Mucosa of rectum (tissue), 2 donors: ENCODE results near the gene SIMC1.

ENCODE experiments used
- H3K27ac ChIP-seq, 2 donors: one replicate each; pipeline ENCODE4 v1.7.0; 2013; ENCODE audit warnings: inconsistent platforms in 2 of 2, low read depth in 2 of 2, low read length in 2 of 2
- H3K27me3 ChIP-seq, 2 donors: one replicate each; pipeline ENCODE4 v1.7.0; 2013; ENCODE audit warnings: low read length in 2 of 2; ENCODE audit not compliant: control insufficient read depth in 2 of 2, insufficient read depth in 2 of 2
- H3K36me3 ChIP-seq, 2 donors: one replicate each; pipeline ENCODE4 v1.7.0; 2013; ENCODE audit warnings: low read length in 2 of 2; ENCODE audit not compliant: control insufficient read depth in 2 of 2, insufficient read depth in 2 of 2
- H3K4me1 ChIP-seq, 2 donors: one replicate each; pipeline ENCODE4 v1.7.0; 2013; ENCODE audit warnings: low read length in 2 of 2, mild to moderate bottlenecking in 1 of 2; ENCODE audit not compliant: control insufficient read depth in 2 of 2, insufficient read depth in 2 of 2
- H3K4me3 ChIP-seq, 2 donors: one replicate each; pipeline ENCODE4 v1.7.0; 2013; ENCODE audit warnings: low read length in 2 of 2
- H3K9ac ChIP-seq, 2 donors: one replicate each; pipeline ENCODE4 v1.7.0; 2013; ENCODE audit warnings: low read length in 2 of 2, low read depth in 1 of 2, mild to moderate bottlenecking in 1 of 2
- H3K9me3 ChIP-seq, 2 donors: one replicate each; pipeline ENCODE4 v1.7.0; 2013; ENCODE audit warnings: low read length in 2 of 2; ENCODE audit not compliant: control insufficient read depth in 2 of 2
- donor health status: healthy.
- donor health status: Normal muscosa, but diverticular disease.

SIMC1 gene

DNA sequence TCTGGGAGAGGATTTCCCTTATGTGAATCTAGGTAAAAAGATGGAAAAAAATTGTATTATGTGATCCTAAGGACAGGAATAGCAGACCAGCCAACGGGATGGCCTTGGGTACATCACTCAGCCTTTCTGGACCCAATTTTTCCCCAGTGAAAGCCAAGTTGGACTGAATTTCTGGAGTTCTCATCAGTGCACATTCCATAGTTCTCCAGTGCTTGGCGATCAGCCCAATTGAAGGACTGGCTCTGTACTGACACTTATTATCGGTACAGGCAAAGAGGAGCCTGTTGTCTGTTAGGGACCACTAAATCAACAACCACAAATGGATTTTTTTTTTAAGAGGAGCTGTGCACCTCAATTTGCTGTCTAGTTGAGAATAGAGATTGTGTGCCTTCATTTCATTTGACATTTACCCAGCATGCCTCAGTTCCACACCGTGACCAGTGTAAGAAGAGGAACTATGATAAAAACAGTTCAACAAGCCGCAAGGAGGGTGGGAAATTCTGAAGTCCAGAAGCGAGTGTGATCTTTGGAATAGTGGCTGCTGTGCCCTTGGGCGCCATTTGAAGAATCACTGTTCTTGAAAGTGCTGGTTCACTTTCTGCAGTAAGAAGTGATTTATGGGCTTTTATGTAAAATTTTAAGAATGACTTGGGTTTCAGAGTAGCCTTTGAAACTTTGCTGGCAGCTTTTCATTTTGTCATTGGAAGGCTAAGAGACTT lies 135.0 kb downstream of the SIMC1 start:
- no peak overlapping the region for H3K4me3 ChIP-seq
- no peaks in the 10 kb centered on the region for H3K9me3 ChIP-seq
- no peaks in the 10 kb centered on the region for H3K4me1 ChIP-seq
- H3K9ac ChIP-seq: no peak overlapping the region
- H3K27me3 ChIP-seq: no peaks in the 10 kb centered on the region
- H3K36me3 ChIP-seq: no peaks in the 10 kb centered on the region
- H3K27ac ChIP-seq: no peak overlapping the region

DNA sequence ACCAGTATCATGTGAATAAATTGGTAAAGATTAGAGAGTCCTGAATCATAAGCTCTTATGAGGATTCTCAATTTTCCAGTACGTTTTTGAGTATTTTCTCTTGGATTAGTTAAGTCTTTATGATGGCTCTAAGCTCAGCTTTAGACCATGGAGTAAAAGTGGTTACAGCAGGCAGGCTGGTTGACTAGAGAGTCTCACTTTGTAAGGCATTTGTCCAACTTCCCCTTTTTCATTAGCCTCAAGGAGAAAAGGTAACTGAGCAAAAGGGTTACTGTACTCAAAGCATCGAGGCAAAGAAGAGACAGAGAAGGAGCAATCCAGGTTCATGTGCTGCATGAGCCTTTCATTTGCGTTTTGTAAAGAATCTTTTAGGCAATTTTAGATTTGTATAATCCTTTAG lies 141.7 kb downstream of the SIMC1 start:
- Histone ChIP-seq H3K27me3 (no peaks in the 10 kb centered on the region), H3K27ac (no peak overlapping the region), H3K36me3 (peaks cover 22 to 30% of the 10 kb centered on the region in 2 donors), H3K4me1 (no peaks in the 10 kb centered on the region), H3K9me3 (no peaks in the 10 kb centered on the region), H3K9ac (no peak overlapping the region), H3K4me3 (no peak overlapping the region)

DNA sequence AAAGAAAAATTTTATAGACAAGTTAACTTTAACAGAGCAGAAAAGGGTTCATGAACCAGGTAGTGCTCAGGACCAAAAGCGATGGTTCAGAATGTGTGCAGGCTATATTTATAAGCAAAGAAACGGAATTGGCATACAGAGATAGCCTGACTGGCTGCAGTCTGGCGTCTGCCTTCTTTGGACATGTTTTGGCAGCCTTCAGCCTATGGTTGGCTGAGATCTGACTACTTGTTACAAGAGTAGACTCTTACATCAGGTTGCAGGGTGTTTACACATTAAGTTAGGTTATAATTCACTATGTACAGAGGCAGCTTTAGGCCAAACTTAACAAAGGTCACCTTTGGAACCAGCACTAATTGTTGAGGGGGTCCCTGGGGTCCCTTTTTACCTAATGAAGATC lies 143.2 kb downstream of the SIMC1 start:
- Histone ChIP-seq H3K27me3 (no peaks in the 10 kb centered on the region), H3K27ac (no peak overlapping the region), H3K36me3 (peaks cover 25 to 33% of the 10 kb centered on the region in 2 donors), H3K9me3 (no peaks in the 10 kb centered on the region), H3K9ac (no peak overlapping the region), H3K4me1 (peaks cover 0 to under 1% of the 10 kb centered on the region in 2 donors), H3K4me3 (no peak overlapping the region)

DNA sequence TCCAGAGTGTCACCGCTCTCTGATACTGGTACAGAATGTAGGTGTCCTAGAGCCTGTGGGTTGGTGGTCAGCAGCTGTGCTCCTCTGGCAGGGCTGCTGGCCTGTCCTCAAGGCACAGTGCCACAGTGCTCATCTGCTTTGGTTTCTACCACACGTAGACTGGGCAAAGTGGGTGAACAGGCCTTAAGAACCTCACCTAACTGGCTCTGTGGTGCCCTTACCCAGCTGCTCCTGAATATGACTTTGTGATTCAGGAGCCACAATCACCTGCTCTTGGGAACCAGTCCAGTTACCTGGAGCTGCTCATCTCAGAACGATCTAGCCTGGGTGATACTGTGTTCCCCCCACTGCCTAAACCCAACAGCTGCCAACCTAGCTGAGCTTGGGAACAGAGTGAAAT lies 143.8 kb downstream of the SIMC1 start:
- no peak overlapping the region for H3K9ac ChIP-seq
- no peak overlapping the region for H3K27ac ChIP-seq
- H3K27me3 ChIP-seq: no peaks in the 10 kb centered on the region
- peaks cover 25 to 33% of the 10 kb centered on the region in 2 donors for H3K36me3 ChIP-seq
- peaks cover 0 to 6% of the 10 kb centered on the region in 2 donors for H3K4me1 ChIP-seq
- H3K4me3 ChIP-seq: no peak overlapping the region
- no peaks in the 10 kb centered on the region for H3K9me3 ChIP-seq

DNA sequence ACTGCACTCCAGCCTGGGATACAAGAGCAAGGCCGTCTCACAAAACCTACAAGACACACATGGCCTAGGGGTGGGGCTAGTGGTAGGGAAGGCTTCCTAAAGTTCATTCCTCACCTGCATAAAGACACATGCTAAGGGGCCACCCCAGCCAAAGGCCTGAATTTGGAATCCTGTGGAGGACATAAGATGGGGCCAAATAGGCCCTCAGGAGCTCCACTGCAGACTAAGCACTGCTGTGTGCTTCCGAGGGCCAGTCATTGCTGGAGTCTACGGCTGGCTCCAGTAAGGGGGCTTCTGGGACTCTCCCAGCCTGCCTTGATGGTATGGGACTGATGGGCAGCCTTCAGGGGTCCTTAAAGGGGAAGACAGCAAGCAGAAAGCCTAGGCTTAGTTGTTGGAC lies 144.5 kb downstream of the SIMC1 start:
- H3K4me1 ChIP-seq: peaks cover 4 to 10% of the 10 kb centered on the region in 2 donors
- peaks cover 25 to 33% of the 10 kb centered on the region in 2 donors for H3K36me3 ChIP-seq
- no peak overlapping the region for H3K4me3 ChIP-seq
- no peak overlapping the region for H3K9ac ChIP-seq
- no peaks in the 10 kb centered on the region for H3K9me3 ChIP-seq
- H3K27ac ChIP-seq: no peak overlapping the region
- H3K27me3 ChIP-seq: no peaks in the 10 kb centered on the region

DNA sequence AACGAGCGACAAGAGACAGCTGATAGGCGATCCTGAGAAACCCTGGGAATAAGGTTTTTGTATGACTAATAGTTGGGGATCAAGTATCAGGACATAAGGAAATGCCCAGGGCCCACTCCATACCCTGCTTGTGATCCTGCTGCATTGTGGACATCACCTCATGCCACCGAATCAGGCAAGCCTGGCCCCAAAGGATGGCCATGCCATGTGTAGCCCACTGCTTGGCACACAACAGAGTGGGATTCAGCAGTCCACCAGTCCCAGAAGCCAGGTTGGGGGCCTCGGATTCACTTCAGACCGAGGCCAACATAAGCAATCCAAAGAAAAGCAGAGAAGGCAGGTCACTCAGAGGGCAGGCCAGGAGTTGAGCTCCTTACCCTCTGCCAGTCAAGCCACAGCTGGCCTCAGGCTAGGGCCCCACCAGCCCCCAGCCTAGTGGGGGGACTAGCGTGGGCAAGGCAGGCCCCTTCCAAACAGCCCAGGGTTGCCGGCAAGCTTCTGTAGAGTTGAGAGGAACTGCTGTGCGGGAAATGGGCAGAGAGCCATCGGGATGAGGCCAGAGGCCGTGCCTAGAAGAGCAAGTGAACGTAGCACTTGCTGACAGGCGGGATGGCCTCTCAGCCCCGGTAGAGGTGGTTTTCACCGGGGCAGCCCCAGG lies 145.2 kb downstream of the SIMC1 start:
- H3K36me3 ChIP-seq: peaks cover 25 to 33% of the 10 kb centered on the region in 2 donors
- no peak overlapping the region for H3K9ac ChIP-seq
- no peaks in the 10 kb centered on the region for H3K9me3 ChIP-seq
- no peaks in the 10 kb centered on the region for H3K27me3 ChIP-seq
- H3K4me1 ChIP-seq: peaks cover 10 to 16% of the 10 kb centered on the region in 2 donors
- no peak overlapping the region for H3K27ac ChIP-seq
- H3K4me3 ChIP-seq: no peak overlapping the region

DNA sequence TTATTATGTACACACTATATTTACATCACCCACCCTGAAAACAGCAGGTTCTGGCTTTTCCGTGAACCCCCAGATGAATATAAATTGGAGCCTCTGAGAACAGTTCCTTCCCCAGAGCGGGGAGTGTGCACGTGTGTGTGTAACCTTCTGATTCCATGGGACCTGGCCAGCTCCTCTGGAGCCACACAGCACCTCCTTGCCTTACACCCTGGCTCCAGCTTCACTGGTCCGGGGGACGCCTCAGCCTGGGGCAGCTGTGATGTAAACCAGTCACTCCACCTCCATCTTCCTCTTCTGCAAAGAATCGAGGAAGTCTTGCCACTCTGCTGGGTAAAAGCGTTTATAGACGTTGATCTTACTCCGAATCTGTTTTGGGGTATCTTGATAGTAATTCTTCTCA lies 145.7 kb downstream of the SIMC1 start:
- Histone ChIP-seq H3K27me3 (no peaks in the 10 kb centered on the region), H3K4me3 (no peak overlapping the region), H3K36me3 (peaks cover 25 to 33% of the 10 kb centered on the region in 2 donors), H3K9me3 (no peaks in the 10 kb centered on the region), H3K27ac (no peak overlapping the region), H3K9ac (no peak overlapping the region), H3K4me1 (peaks cover 10 to 16% of the 10 kb centered on the region in 2 donors)

DNA sequence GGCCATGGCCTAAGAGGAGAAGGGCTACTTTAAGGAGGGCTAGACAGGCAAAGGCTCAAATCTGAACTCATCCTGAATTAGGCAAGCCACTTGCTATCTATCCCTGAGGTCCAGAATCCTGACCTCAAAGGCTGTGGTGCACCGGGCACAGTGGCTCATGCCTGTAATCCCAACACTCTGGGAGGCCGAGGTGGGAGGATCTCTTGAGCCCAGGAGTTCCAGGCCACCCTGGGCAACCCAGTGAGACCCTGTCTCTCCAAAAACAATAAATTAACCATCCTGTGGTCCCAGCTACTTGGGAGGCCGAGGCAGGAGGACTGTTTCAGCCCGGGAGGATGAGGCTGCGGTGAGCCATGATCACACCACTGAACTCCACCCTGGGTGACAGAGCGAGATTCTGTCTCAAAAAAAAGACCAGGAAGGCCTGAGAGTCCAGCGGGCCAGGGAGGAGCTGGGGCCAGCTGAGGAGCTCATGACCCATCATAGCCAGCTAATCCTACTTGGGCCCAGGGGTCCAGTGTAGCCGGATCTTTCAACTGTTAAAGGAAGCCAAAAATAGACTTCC lies 146.2 kb downstream of the SIMC1 start:
- no peak overlapping the region for H3K9ac ChIP-seq
- peaks cover 10 to 19% of the 10 kb centered on the region in 2 donors for H3K4me1 ChIP-seq
- H3K27me3 ChIP-seq: no peaks in the 10 kb centered on the region
- H3K36me3 ChIP-seq: peaks cover 25 to 33% of the 10 kb centered on the region in 2 donors
- H3K27ac ChIP-seq: no peak overlapping the region
- no peaks in the 10 kb centered on the region for H3K9me3 ChIP-seq
- H3K4me3 ChIP-seq: no peak overlapping the region

DNA sequence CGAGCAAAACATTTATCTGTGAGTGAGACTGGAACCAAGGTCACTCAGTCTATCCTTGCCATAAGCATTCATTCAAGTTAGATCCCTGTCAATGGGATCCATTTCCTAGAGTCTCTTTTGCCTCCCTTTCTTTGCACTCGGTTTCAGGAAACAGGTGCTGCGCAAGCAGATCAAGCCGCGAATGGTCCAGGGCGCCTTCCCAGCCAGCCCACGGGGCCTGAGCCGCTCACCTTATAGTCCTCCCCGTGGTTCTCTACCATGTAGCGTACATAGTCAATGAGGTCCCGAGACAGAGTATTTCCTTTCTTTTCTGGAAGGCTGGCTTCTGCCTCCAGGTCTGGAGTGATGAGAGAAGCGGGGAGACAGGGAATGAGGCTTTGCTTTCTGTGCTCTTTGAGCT lies 146.8 kb downstream of the SIMC1 start:
- H3K9me3 ChIP-seq: no peaks in the 10 kb centered on the region
- no peak overlapping the region for H3K4me3 ChIP-seq
- H3K27ac ChIP-seq: no peak overlapping the region
- peaks cover 25 to 33% of the 10 kb centered on the region in 2 donors for H3K36me3 ChIP-seq
- H3K4me1 ChIP-seq: peaks cover 14 to 22% of the 10 kb centered on the region in 2 donors
- no peaks in the 10 kb centered on the region for H3K27me3 ChIP-seq
- H3K9ac ChIP-seq: no peak overlapping the region

DNA sequence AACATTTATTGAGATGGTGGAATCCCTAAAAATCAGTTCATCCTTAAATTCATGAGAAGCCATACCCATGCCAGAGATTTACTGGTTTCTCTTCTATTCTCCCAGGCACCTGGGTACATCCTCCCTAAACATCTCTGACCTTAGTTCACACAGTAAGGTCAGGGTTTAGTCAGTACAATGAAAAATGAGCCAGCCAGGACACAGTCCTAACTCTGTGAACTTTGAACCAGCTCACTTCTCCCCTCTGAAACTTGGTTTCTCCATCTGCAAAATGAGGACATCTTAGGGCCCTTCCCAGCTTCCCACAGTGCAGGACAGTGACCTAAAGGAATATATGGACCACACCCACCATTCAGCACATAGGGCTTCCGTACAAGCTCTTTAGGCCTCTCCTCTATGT lies 148.3 kb downstream of the SIMC1 start:
- no peak overlapping the region for H3K4me3 ChIP-seq
- H3K4me1 ChIP-seq: peaks cover 14 to 22% of the 10 kb centered on the region in 2 donors
- peaks cover 33 to 37% of the 10 kb centered on the region in 2 donors for H3K36me3 ChIP-seq

More for the DNA sequence above, 148.3 kb downstream of the SIMC1 start:
- H3K27ac ChIP-seq: no peak overlapping the region
- H3K9me3 ChIP-seq: no peaks in the 10 kb centered on the region
- H3K27me3 ChIP-seq: no peaks in the 10 kb centered on the region
- H3K9ac ChIP-seq: no peak overlapping the region
